Kidney (tissue), 14 donors: ENCODE results near the gene PTPN9. TPM values are rescaled to one million over a fixed set of nuclear protein-coding genes. Genes with fewer than 3 reads are reported as not detected.

ENCODE experiments used
- DNase-seq, 5 donors: peaks; one replicate each; pipeline ENCODE4 v3.0.0-alpha.2; 2013 to 2020
- FAIRE-seq: peaks from 2 replicates; lab custom pipeline; 2012; peaks lifted over from hg19 to GRCh38; lab: Jason Lieb, UNC
- H3K27ac ChIP-seq, 2 donors: one replicate each; pipeline ENCODE4 v1.7.0; 2013; ENCODE audit warnings: low read depth in 2 of 2, low read length in 2 of 2, inconsistent platforms in 1 of 2
- H3K27me3 ChIP-seq: one replicate; pipeline ENCODE4 v1.7.1; 2013; ENCODE audit warnings: low read length, inconsistent platforms; ENCODE audit not compliant: control insufficient read depth, insufficient read depth
- H3K36me3 ChIP-seq, 3 donors: one replicate each; pipeline versions ENCODE4 v1.7.0 to v1.7.1; 2013; ENCODE audit warnings: low read length in 3 of 3, control low read depth in 1 of 3, inconsistent platforms in 1 of 3; ENCODE audit not compliant: insufficient read depth in 3 of 3, control insufficient read depth in 2 of 3
- H3K4me1 ChIP-seq, 3 donors: one replicate each; pipeline versions ENCODE4 v1.7.0 to v1.7.1; 2013; ENCODE audit warnings: low read length in 3 of 3, inconsistent platforms in 1 of 3, low read depth in 1 of 3; ENCODE audit not compliant: control insufficient read depth in 2 of 3, insufficient read depth in 2 of 3
- H3K4me3 ChIP-seq, 3 donors: one replicate each; pipeline versions ENCODE4 v1.7.0 to v1.8.1; 2013; ENCODE audit warnings: low read length in 3 of 3, control low read depth in 1 of 3, inconsistent platforms in 1 of 3
- H3K9ac ChIP-seq, 3 donors: one replicate each; pipeline versions ENCODE4 v1.7.0 to v1.7.1; 2013; ENCODE audit warnings: low read length in 3 of 3, control low read depth in 1 of 3, inconsistent platforms in 1 of 3
- H3K9me3 ChIP-seq, 3 donors: one replicate each; pipeline versions ENCODE4 v1.7.0 to v1.7.1; 2013; ENCODE audit warnings: low read length in 3 of 3, control low read depth in 1 of 3, inconsistent platforms in 1 of 3; ENCODE audit not compliant: control insufficient read depth in 2 of 3, insufficient read depth in 1 of 3
- CTCF ChIP-seq: IDR thresholded peaks from 3 replicates; pipeline ENCODE4 v1.5.1; 2012; ENCODE audit warnings: mild to moderate bottlenecking, moderate library complexity, borderline replicate concordance; ENCODE audit not compliant: insufficient read depth; ENCODE audit errors: extremely low read depth
- intact Hi-C: fragments of 100-400 bp; cut with DNase I; formaldehyde crosslinking; loops from one replicate; pipeline ENCODE4 v1.11.1; 2022
- polyA plus RNA-seq: library from polyadenylated mRNA; stranded (reverse); fragments of 350-450 nt; fragmentation: Illumina TruSeq; extraction: RNeasy Lipid Tissue Mini Kit (QIAGEN cat#74804); gene quantifications from one replicate; pipeline ENCODE4 v1.2.3, GENCODE V29; 2014; ENCODE audit warnings: low read depth, low replicate concordance; ENCODE audit not compliant: insufficient read depth
- total RNA-seq: library from RNA; stranded (reverse); fragmentation: NEBNext Ultra II Directional; extraction: Animal tissue kit (Norgen Biotek cat#: 25700); gene quantifications from one replicate; pipeline ENCODE4 v1.2.1, GENCODE V29; 2021
- donor health status: control.
- donor health status: control.
- donor health status: control.
- donor health status: control.
- donor health status: control.
- donor health status: DM: yes; HTN: yes; CAD: no.
- donor health status: Normal renal cell carcinoma (clear cell type).

The PTPN9 gene
- total and polyA plus RNA-seq, 2 donors from 2014 or later, result 15.3 to 52.5 TPM

GRCh38 chr15:75599401-75599800, 20.3 kb upstream of the PTPN9 start:
- Histone ChIP-seq H3K27ac (no peak overlapping the region), H3K9ac (no peak overlapping the region), H3K36me3 (peaks cover 0 to 21% (median 13%) of the 10 kb centered on the region in 3 donors), H3K4me1 (no peaks in the 10 kb centered on the region), H3K27me3 (no peaks in the 10 kb centered on the region), H3K9me3 (no peaks in the 10 kb centered on the region), H3K4me3 (no peak overlapping the region)
- TF ChIP-seq CTCF, result no peak
- FAIRE-seq (no peak), DNase-seq (no peak)
- intact Hi-C loops, result no loop called here

GRCh38 chr15:75598361-75598760, 19.2 kb upstream of the PTPN9 start:
- no peak for FAIRE-seq
- H3K9ac ChIP-seq, result no peak overlapping the region
- DNase-seq, result no peak
- peaks cover 0 to 19% (median 13%) of the 10 kb centered on the region in 3 donors for H3K36me3 ChIP-seq
- H3K27me3 ChIP-seq, result no peaks in the 10 kb centered on the region
- intact Hi-C loops, result no loop called here
- no peak overlapping the region for H3K4me3 ChIP-seq
- H3K27ac ChIP-seq, result no peak overlapping the region
- no peaks in the 10 kb centered on the region for H3K4me1 ChIP-seq
- TF ChIP-seq CTCF, result no peak
- no peaks in the 10 kb centered on the region for H3K9me3 ChIP-seq

GRCh38 chr15:75597667-75598341, 18.7 kb upstream of the PTPN9 start:
- Histone ChIP-seq H3K4me1 (no peaks in the 10 kb centered on the region), H3K27ac (no peak overlapping the region), H3K9me3 (no peaks in the 10 kb centered on the region), H3K36me3 (peaks cover 0 to 19% (median 13%) of the 10 kb centered on the region in 3 donors), H3K9ac (no peak overlapping the region), H3K27me3 (no peaks in the 10 kb centered on the region), H3K4me3 (no peak overlapping the region)
- intact Hi-C loops, result no loop called here
- no peak for DNase-seq
- TF ChIP-seq CTCF, result peak; percentile 33
- no peak for FAIRE-seq
